ENCODE measurements around the gene GPR37L1.

DNA sequence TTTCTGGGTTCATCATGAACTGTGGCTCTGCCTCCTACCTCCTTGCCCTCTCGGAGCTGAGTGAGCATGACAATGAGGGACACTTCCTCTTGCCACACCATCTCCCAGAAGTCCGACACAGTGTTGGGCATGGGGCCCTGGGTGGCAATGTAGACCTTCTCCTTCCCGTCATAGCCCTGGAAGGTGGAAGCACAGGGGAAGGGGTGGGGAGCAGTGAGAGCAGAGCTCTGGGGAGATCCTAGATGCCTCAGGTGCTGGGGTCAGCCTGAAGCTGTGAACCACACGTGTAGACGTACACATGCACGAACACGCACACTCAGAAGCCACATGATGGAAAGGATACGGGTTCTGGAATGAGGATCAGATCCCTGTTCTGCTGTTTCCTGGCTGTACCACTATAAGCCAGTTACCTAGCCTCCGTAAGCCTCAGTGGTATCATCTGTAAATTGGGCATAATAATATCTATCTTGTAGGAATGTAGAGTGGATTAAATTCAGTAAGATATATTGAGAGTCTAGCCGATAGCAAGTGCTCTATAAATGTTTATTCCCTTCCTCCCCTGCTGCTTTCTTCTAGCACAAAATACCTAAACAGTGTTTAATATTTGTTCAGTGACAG lies 31.5 kb downstream of the GPR37L1 start:
- no peak for TF ChIP-seq CTCF (IDR thresholded peaks at IDR 0.05)
- no peak for TF ChIP-seq POLR2A (IDR thresholded peaks at IDR 0.05)
